Neuronal stem cell (in vitro differentiated cells): ENCODE measurements around the gene FAM81B.

Experiments used
- DNase-seq: peaks from one replicate; pipeline ENCODE4 v3.0.0-alpha.2; 2013; ENCODE audit warnings: low spot score
- H2AFZ ChIP-seq: one replicate; pipeline ENCODE4 v1.6.1; 2013; ENCODE audit warnings: mild to moderate bottlenecking, low read length, inconsistent platforms
- H2AK5ac ChIP-seq: 2 replicates; pipeline ENCODE4 v1.6.1; 2013; ENCODE audit warnings: low read depth, mild to moderate bottlenecking, inconsistent platforms, low read length, moderate library complexity, mixed read lengths
- H2BK120ac ChIP-seq: 2 replicates; pipeline ENCODE4 v1.6.1; 2013; ENCODE audit warnings: low read depth, mild to moderate bottlenecking, inconsistent platforms, low read length, moderate library complexity, mixed read lengths
- H2BK12ac ChIP-seq: one replicate; pipeline ENCODE4 v1.6.1; 2013; ENCODE audit warnings: low read length, inconsistent platforms
- H2BK15ac ChIP-seq: 2 replicates; pipeline ENCODE4 v1.6.1; 2013; ENCODE audit warnings: mild to moderate bottlenecking, low read length, inconsistent platforms, mixed read lengths
- H2BK5ac ChIP-seq: one replicate; pipeline ENCODE4 v1.6.1; 2013; ENCODE audit warnings: inconsistent platforms, mild to moderate bottlenecking, low read length, moderate library complexity
- H3K14ac ChIP-seq: one replicate; pipeline ENCODE4 v1.6.1; 2013; ENCODE audit warnings: low read length, inconsistent platforms
- H3K18ac ChIP-seq: 2 replicates; pipeline ENCODE4 v1.6.1; 2013; ENCODE audit warnings: low read length, inconsistent platforms
- H3K23ac ChIP-seq: 2 replicates; pipeline ENCODE4 v1.6.1; 2013; ENCODE audit warnings: low read depth, mild to moderate bottlenecking, mixed read lengths, low read length, inconsistent platforms; ENCODE audit not compliant: poor library complexity
- H3K27ac ChIP-seq: replicated peaks from 3 replicates; pipeline ENCODE4 v1.5.1; 2013; ENCODE audit warnings: low read length, inconsistent platforms
- H3K27me3 ChIP-seq, 3 experiments: 2 replicates each; pipeline ENCODE4 v1.6.1; 2013; ENCODE audit warnings: low read length in 3 of 3, mild to moderate bottlenecking in 2 of 3, inconsistent platforms in 1 of 3, low read depth in 1 of 3, mixed read lengths in 1 of 3, moderate library complexity in 1 of 3; ENCODE audit not compliant: control insufficient read depth in 3 of 3, insufficient read depth in 3 of 3
- H3K36me3 ChIP-seq, 2 donors: replicated peaks in 1 of 2; 2 replicates each; pipeline ENCODE4 v1.6.1; 2013; ENCODE audit warnings: low read length in 2 of 2; ENCODE audit not compliant: control insufficient read depth in 2 of 2, insufficient read depth in 2 of 2
- H3K4ac ChIP-seq: 2 replicates; pipeline ENCODE4 v1.6.1; 2013; ENCODE audit warnings: inconsistent platforms, mild to moderate bottlenecking, low read length, moderate library complexity
- H3K4me1 ChIP-seq, 2 donors: 1 replicate in 1 of 2; 2 replicates in 1 of 2; pipeline ENCODE4 v1.6.1; 2013; ENCODE audit warnings: low read length in 2 of 2, low read depth in 1 of 2; ENCODE audit not compliant: control insufficient read depth in 2 of 2, insufficient read depth in 1 of 2
- H3K4me2 ChIP-seq: one replicate; pipeline ENCODE4 v1.6.1; 2013; ENCODE audit warnings: mild to moderate bottlenecking, low read length, inconsistent platforms; ENCODE audit not compliant: insufficient read depth, poor library complexity, severe bottlenecking
- H3K4me3 ChIP-seq, 2 donors: 2 replicates each; pipeline ENCODE4 v1.5.1; 2013; ENCODE audit warnings: low read length in 2 of 2, mild to moderate bottlenecking in 2 of 2, inconsistent platforms in 1 of 2, moderate library complexity in 1 of 2
- H3K79me1 ChIP-seq: one replicate; pipeline ENCODE4 v1.6.1; 2013; ENCODE audit warnings: low read depth, mild to moderate bottlenecking, inconsistent platforms, low read length, moderate library complexity
- H3K9ac ChIP-seq: one replicate; pipeline ENCODE4 v1.6.1; 2013; ENCODE audit warnings: mild to moderate bottlenecking, low read depth, low read length, inconsistent platforms; ENCODE audit not compliant: poor library complexity
- H3K9me3 ChIP-seq, 2 donors: replicated peaks in 1 of 2; 2 replicates each; pipeline versions ENCODE3 to v1.6.1; 2013; ENCODE audit warnings: low read length in 2 of 2, mild to moderate bottlenecking in 2 of 2, inconsistent platforms in 1 of 2, low read depth in 1 of 2, mixed read lengths in 1 of 2, moderate library complexity in 1 of 2; ENCODE audit not compliant: control insufficient read depth in 2 of 2, insufficient read depth in 1 of 2
- H4K8ac ChIP-seq: one replicate; pipeline ENCODE4 v1.6.1; 2013; ENCODE audit warnings: low read depth, mild to moderate bottlenecking, inconsistent platforms, low read length, moderate library complexity
- H4K91ac ChIP-seq: one replicate; pipeline ENCODE4 v1.6.1; 2013; ENCODE audit warnings: low read length, low read depth, mild to moderate bottlenecking, inconsistent platforms; ENCODE audit not compliant: poor library complexity
- WGBS, 2 donors: extraction: QIAGEN DNeasy Blood & Tissue Kit; methylation state at CpG; one replicate each; pipeline ENCODE4 v1.1.7; 2013; ENCODE audit warnings: missing lambda C conversion rate in 2 of 2, mixed read lengths in 1 of 2; ENCODE audit not compliant: insufficient read length in 2 of 2, insufficient replicate concordance in 1 of 2; ENCODE audit errors: extremely low coverage in 2 of 2; 5-methylcytosine and 5-hydroxymethylcytosine counted together

The FAM81B gene

DNA sequence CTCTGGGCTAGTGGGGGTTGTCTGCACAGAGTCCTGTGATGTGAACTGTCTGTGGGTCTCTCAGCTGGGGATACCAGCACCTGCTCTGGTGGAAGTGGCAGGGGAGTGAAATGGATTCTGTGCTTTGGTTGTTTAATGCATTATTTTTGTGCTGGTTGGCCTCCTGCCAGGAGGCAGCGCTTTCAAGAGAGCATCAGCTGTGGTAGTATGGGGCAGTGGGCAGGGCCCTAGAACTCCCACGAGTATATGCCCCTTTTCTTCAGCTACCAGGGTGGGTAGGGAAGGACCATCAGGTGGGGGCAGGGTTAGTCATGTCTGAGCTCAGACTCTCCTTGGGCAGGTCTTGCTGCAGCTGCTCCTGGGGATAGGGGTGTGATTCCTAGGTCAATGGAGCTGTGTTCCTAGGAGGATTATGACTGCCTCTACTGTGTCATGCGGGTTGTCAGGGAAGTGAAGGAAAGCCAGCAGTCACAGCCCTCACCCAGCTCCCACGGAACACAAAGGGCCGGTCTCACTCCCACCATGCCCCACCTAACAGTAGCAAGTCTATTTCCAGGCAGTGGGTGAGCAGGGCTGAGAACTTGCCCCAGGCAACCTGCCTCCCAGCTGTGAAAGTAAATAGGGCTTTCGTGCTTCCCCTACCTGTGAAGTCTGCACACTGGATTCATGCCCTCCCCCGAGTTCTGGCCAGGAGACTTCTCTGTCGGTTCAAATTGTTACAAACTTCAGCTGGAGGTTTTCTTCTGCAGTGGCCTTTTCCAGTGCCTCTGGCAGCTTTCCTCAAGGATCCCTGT is 25.7 kb upstream of the FAM81B start:
- Histone ChIP-seq H2BK12ac (no peak overlapping the region), H3K18ac (no peak overlapping the region), H3K9me3 (no peaks in the 10 kb centered on the region), H3K4me2 (no peak overlapping the region), H3K14ac (no peak overlapping the region), H3K23ac (no peak overlapping the region), H4K91ac (no peak overlapping the region), H3K4ac (no peak overlapping the region), H3K27ac (no peak overlapping the region), H2BK5ac (no peak overlapping the region), H3K9ac (no peak overlapping the region), H2BK15ac (no peak overlapping the region), H3K4me1 (no peaks in the 10 kb centered on the region), H2AK5ac (no peak overlapping the region), H2AFZ (no peak overlapping the region), H2BK120ac (no peak overlapping the region), H3K4me3 (no peak overlapping the region), H3K36me3 (no peaks in the 10 kb centered on the region), H3K27me3 (no peaks in the 10 kb centered on the region), H4K8ac (no peak overlapping the region), H3K79me1 (no peaks in the 10 kb centered on the region)
- DNase-seq: no peak
- WGBS, 2 donors: no CpG with 5 or more reads among the region's 8 CpGs

DNA sequence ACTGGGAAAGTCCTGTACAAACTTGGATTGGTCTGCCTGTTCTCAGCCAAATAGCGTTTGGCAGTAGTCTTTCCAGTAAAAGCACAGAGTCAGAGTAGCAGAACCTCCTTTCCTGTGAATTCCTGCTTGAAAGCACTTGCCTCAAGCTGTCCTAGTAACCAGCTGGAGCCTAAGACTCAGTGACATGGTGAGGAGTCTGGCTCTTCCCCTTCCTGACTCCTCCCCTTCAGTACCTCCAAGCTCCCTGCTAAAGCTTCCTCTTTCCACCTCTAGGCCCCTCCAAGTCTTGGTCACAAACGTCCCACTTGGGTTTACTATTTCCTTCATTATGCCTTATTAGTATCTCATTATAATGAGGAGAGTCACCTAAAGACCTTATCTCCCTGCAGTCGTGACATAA is 21.4 kb upstream of the FAM81B start:
- Histone ChIP-seq H2AFZ (no peak overlapping the region), H3K14ac (no peak overlapping the region), H3K18ac (no peak overlapping the region), H3K4me3 (no peak overlapping the region), H2BK15ac (no peak overlapping the region), H3K23ac (no peak overlapping the region), H3K36me3 (no peaks in the 10 kb centered on the region), H2BK5ac (no peak overlapping the region), H3K79me1 (no peaks in the 10 kb centered on the region), H3K4me1 (no peaks in the 10 kb centered on the region), H2AK5ac (no peak overlapping the region), H3K27me3 (peaks cover 0 to 2% (median 0%) of the 10 kb centered on the region in 3 experiments), H3K9me3 (no peaks in the 10 kb centered on the region), H4K91ac (no peak overlapping the region), H3K4me2 (no peak overlapping the region), H2BK12ac (no peak overlapping the region), H3K27ac (no peak overlapping the region), H3K9ac (no peak overlapping the region), H3K4ac (no peak overlapping the region), H4K8ac (no peak overlapping the region), H2BK120ac (no peak overlapping the region)
- DNase-seq: no peak
- WGBS, 2 donors: no CpG with 5 or more reads among the region's 3 CpGs

DNA sequence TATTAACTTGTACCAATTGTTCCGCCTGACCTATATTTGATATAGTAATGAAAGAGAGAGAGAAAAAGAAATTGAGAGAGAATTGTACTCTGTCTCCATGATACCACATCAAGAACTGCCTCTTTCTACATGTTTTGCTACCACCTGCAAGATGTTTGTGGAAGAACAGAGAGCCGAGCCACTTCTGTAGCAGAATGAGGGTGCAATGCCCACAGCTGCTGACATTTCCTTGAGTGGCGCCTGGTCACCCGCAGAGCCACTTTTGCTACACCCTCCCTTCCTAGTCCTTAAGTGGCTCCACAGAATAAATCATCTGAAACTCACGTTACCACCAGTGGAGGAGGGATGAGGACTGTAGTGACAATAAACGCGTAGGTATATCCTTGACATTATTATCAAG is 17.1 kb upstream of the FAM81B start:
- H2AFZ ChIP-seq: no peak overlapping the region
- H3K4me3 ChIP-seq: no peak overlapping the region
- H3K27me3 ChIP-seq: peaks cover 0 to 2% (median 0%) of the 10 kb centered on the region in 3 experiments
- WGBS, 2 donors: no CpG with 5 or more reads among the region's 7 CpGs
- no peak overlapping the region for H2BK15ac ChIP-seq
- no peak overlapping the region for H3K14ac ChIP-seq
- H3K23ac ChIP-seq: no peak overlapping the region
- no peak overlapping the region for H3K9ac ChIP-seq
- H3K18ac ChIP-seq: no peak overlapping the region
- no peaks in the 10 kb centered on the region for H3K9me3 ChIP-seq
- H3K4ac ChIP-seq: no peak overlapping the region
- H3K36me3 ChIP-seq: no peaks in the 10 kb centered on the region
- H3K4me2 ChIP-seq: no peak overlapping the region
- no peak overlapping the region for H4K91ac ChIP-seq
- H3K4me1 ChIP-seq: no peaks in the 10 kb centered on the region
- no peak for DNase-seq
- H2BK120ac ChIP-seq: no peak overlapping the region
- H3K27ac ChIP-seq: no peak overlapping the region
- H2BK12ac ChIP-seq: no peak overlapping the region
- no peak overlapping the region for H2AK5ac ChIP-seq
- H4K8ac ChIP-seq: no peak overlapping the region
- no peaks in the 10 kb centered on the region for H3K79me1 ChIP-seq
- H2BK5ac ChIP-seq: no peak overlapping the region

DNA sequence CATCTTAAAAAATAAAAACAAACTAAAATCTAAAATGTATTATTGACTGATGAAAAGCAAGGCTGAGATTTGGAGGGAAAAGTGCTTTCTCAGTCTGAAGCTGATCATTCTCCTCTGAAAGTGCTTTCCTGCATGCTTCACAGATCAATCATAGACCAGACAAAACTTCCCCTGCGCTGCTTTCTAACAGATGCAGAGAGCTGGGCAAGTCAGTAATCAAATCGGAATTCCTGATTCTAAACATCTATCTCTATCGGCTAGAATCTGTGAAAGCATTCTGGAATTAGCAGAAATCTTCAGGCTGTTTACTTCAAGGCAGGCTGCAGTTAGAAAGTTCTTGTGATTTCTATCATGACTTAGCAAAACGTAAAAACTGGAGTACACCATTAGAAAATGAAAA is 15.6 kb upstream of the FAM81B start:
- no peak overlapping the region for H2AFZ ChIP-seq
- H2BK5ac ChIP-seq: no peak overlapping the region
- H3K27ac ChIP-seq: no peak overlapping the region
- no peak overlapping the region for H2BK15ac ChIP-seq
- no peaks in the 10 kb centered on the region for H3K79me1 ChIP-seq
- H3K36me3 ChIP-seq: no peaks in the 10 kb centered on the region
- no peaks in the 10 kb centered on the region for H3K4me1 ChIP-seq
- no peak overlapping the region for H3K4me3 ChIP-seq
- no peak overlapping the region for H4K91ac ChIP-seq
- H3K9me3 ChIP-seq: peaks cover 0 to 2% of the 10 kb centered on the region in 2 donors
- H3K14ac ChIP-seq: no peak overlapping the region
- no peak overlapping the region for H4K8ac ChIP-seq
- H3K18ac ChIP-seq: no peak overlapping the region
- H2BK12ac ChIP-seq: no peak overlapping the region
- no peak overlapping the region for H3K23ac ChIP-seq
- no peak for DNase-seq
- H2BK120ac ChIP-seq: no peak overlapping the region
- H3K4me2 ChIP-seq: no peak overlapping the region
- no peak overlapping the region for H3K4ac ChIP-seq
- H3K9ac ChIP-seq: no peak overlapping the region
- H2AK5ac ChIP-seq: no peak overlapping the region
- no CpG with 5 or more reads among the region's 4 CpGs for WGBS, 2 donors
- peaks cover 0 to 2% (median 0%) of the 10 kb centered on the region in 3 experiments for H3K27me3 ChIP-seq
